Esophagus squamous epithelium (tissue), 4 donors: ENCODE data around the gene IRF4.

ENCODE experiments used
- CTCF ChIP-seq, 6 experiments: fragments of 450-650 bp in 4 of 6; fragments of 200-600 bp in 2 of 6; sonication (generic) in 2 of 6; IDR thresholded peaks; one replicate each; pipeline ENCODE4 v1.5.1; 2016 to 2019; ENCODE audit warnings: antibody characterized with exemption in 6 of 6, mild to moderate bottlenecking in 4 of 6, moderate library complexity in 4 of 6
- POLR2A ChIP-seq, 4 donors: fragments of 450-650 bp; IDR thresholded peaks; one replicate each; pipeline ENCODE4 v1.6.1; 2017; ENCODE audit warnings: antibody characterized with exemption in 4 of 4, mild to moderate bottlenecking in 4 of 4, moderate library complexity in 3 of 4

- TF ChIP-seq CTCF (IDR thresholded peaks at IDR 0.05) (no peak), POLR2A (IDR thresholded peaks at IDR 0.05) (no peak)
Observed at GRCh38 chr6:397056-397455, 5.5 kb downstream of the IRF4 start.
